Colonic mucosa (tissue), 4 donors: ENCODE data around the gene FAM83E. TPM values are rescaled to one million over a fixed set of nuclear protein-coding genes. Genes with fewer than 3 reads are reported as not detected.

Experiments
- DNase-seq: peaks from one replicate; pipeline ENCODE4 v3.0.0-alpha.2; 2020
- H3K27ac ChIP-seq: fragments of 200-600 bp; one replicate; pipeline ENCODE4 v1.8.0; 2021
- H3K27me3 ChIP-seq: fragments of 200-600 bp; one replicate; pipeline ENCODE4 v1.8.0; 2021
- H3K36me3 ChIP-seq: fragments of 200-600 bp; one replicate; pipeline ENCODE4 v1.8.0; 2021
- H3K4me1 ChIP-seq: fragments of 200-600 bp; one replicate; pipeline ENCODE4 v1.8.0; 2021; ENCODE audit warnings: mild to moderate bottlenecking
- H3K4me3 ChIP-seq: fragments of 200-600 bp; one replicate; pipeline ENCODE4 v1.8.0; 2021
- H3K9ac ChIP-seq, 2 donors: one replicate each; pipeline ENCODE4 v1.7.0; 2013; ENCODE audit warnings: control low read depth in 2 of 2, low read depth in 2 of 2, low read length in 2 of 2
- H3K9me3 ChIP-seq: fragments of 200-600 bp; one replicate; pipeline ENCODE4 v1.8.0; 2021
- intact Hi-C: fragments of 100-400 bp; cut with DNase I; formaldehyde crosslinking; loops from one replicate; pipeline ENCODE4 v1.14.1; 2022
- total RNA-seq, 2 donors: library from RNA; stranded (reverse); fragmentation: NEBNext Ultra II Directional in 1 of 2; extraction: Animal tissue kit (Norgen Biotek cat#: 25700) in 1 of 2; gene quantifications; one replicate each; pipeline ENCODE4 v1.2.1, GENCODE V29; 2021
- TF ChIP-seq, protein P1 (sequence below): fragments of 200-600 bp; IDR thresholded peaks from one replicate; pipeline ENCODE4 v1.8.0; 2022; ENCODE audit warnings: antibody characterized with exemption, mild to moderate bottlenecking
- donor health status: healthy.
- donor health status: DM: no; HTN: no; CAD: no.
- donor health status: DM: no; HTN: no; CAD: no.

The FAM83E gene
- total RNA-seq, 2 donors from 2014 or later, result 150 to 198 TPM

DNA sequence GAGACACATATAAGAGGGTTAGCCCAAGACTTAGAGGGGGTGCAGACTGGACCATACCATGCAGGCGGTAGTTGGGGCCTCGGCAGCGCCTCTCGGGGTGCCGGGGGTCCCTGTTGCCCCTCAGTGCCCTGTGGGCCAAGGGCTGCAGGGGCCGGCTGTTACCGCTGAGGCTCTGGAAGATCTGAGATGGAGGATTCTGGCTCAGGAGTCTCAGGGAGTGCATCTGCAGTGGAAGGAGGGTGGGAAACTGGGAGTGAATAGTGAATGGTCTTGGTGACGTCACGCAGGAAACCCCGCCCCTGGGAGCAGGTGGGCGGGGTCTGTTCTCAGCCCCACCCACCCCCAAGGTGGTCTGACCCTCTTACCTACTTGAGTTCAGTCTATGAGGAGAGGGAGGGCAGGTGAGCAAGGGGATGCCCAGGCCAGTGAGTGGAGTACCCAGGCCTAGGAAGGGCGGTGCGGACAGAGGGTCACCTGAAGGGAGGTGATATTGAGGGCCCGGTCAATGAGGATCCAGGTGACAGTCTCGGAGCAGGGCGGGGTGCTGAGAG is 24.0 kb upstream of the FAM83E start:
- no peaks in the 10 kb centered on the region for H3K36me3 ChIP-seq
- no peaks in the 10 kb centered on the region for H3K9me3 ChIP-seq
- DNase-seq, result peak; percentile 41
- peak overlapping the region; percentile 61 to 70 for H3K9ac ChIP-seq
- peaks cover 9% of the 10 kb centered on the region for H3K4me1 ChIP-seq
- peak overlapping the region; percentile 93 for H3K27ac ChIP-seq
- intact Hi-C loops, result no loop called here
- H3K27me3 ChIP-seq, result no peaks in the 10 kb centered on the region
- H3K4me3 ChIP-seq, result no peak overlapping the region
- TF ChIP-seq, protein P1, sequence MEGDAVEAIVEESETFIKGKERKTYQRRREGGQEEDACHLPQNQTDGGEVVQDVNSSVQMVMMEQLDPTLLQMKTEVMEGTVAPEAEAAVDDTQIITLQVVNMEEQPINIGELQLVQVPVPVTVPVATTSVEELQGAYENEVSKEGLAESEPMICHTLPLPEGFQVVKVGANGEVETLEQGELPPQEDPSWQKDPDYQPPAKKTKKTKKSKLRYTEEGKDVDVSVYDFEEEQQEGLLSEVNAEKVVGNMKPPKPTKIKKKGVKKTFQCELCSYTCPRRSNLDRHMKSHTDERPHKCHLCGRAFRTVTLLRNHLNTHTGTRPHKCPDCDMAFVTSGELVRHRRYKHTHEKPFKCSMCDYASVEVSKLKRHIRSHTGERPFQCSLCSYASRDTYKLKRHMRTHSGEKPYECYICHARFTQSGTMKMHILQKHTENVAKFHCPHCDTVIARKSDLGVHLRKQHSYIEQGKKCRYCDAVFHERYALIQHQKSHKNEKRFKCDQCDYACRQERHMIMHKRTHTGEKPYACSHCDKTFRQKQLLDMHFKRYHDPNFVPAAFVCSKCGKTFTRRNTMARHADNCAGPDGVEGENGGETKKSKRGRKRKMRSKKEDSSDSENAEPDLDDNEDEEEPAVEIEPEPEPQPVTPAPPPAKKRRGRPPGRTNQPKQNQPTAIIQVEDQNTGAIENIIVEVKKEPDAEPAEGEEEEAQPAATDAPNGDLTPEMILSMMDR, result no peak

- Histone ChIP-seq H3K27ac (peak overlapping the region; percentile 93), H3K4me1 (peaks cover 16% of the 10 kb centered on the region), H3K9me3 (no peaks in the 10 kb centered on the region), H3K9ac (peak overlapping the region; percentile 70 to 99), H3K36me3 (no peaks in the 10 kb centered on the region), H3K4me3 (peak overlapping the region; percentile 81), H3K27me3 (no peaks in the 10 kb centered on the region)
- intact Hi-C loops, result no loop called here
- DNase-seq, result peak; percentile 84
- TF ChIP-seq, protein P1, result no peak
Measured at GRCh38 chr19:48637948-48638830, 23.3 kb upstream of the FAM83E start.

DNA sequence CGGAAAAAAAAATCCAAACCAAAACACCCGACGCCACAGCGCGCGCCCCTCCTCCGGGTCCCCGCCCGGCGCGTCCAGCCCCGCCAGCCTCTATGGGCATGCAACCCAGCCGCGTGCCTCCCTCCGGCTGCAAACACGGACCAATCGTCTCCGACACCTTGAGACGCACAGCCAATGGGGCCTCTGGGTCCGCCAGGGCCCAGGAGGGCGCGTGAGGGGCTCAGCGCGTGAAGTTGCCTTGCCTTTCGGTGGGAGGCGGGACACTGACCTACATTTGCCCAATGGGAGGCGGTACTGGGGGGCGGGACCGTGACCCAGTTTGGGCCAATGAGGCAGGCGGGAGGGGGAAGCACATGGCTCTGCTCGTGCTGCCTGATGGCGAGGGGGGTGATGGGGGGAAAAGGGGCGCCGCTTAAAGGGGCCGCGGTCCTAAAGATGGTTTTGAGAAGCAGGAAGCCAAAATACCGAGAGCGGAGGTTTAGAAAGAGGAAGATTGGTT is 22.6 kb upstream of the FAM83E start:
- Histone ChIP-seq H3K4me1 (peaks cover 21% of the 10 kb centered on the region), H3K27ac (peak overlapping the region; percentile 93), H3K9me3 (no peaks in the 10 kb centered on the region), H3K9ac (peak overlapping the region; percentile 70 to 99), H3K27me3 (no peaks in the 10 kb centered on the region), H3K4me3 (peak overlapping the region; percentile 81), H3K36me3 (no peaks in the 10 kb centered on the region)
- peak; percentile 99 for DNase-seq
- TF ChIP-seq, protein P1, result no peak
- intact Hi-C loops, result no loop called here

- no peak for DNase-seq
- Histone ChIP-seq H3K9ac (peak within 1 kb of the TSS; percentile 82 to 99), H3K36me3 (no peaks in the 10 kb centered on the region), H3K4me1 (peaks cover 21% of the 10 kb centered on the region), H3K4me3 (peak within 1 kb of the TSS; percentile 81), H3K27ac (peak within 1 kb of the TSS; percentile 93), H3K27me3 (no peaks in the 10 kb centered on the region), H3K9me3 (no peaks in the 10 kb centered on the region)
- intact Hi-C loops, result no loop called here
- TF ChIP-seq, protein P1, result no peak
Measured at GRCh38 chr19:48636859-48637448, 22.1 kb upstream of the FAM83E start, which contains the start of gene DBP. TSS of gene DBP (minus strand) at chr19:48637379. CDS start at chr19:48636994, 385 bp downstream.
